Astrocyte (in vitro differentiated cells and primary cell): ENCODE results near the gene GALNT7.

Experiments
- CTCF ChIP-seq: IDR thresholded peaks from 2 replicates; pipeline ENCODE4 v1.5.1; 2011; ENCODE audit warnings: low read depth, mild to moderate bottlenecking, inconsistent platforms, low read length, moderate library complexity; ENCODE audit not compliant: insufficient read depth
- EZH2 ChIP-seq: IDR thresholded peaks from 2 replicates; pipeline ENCODE4 v1.6.1; 2012; ENCODE audit warnings: mild to moderate bottlenecking, low read length, inconsistent platforms; ENCODE audit not compliant: insufficient read depth

- TF ChIP-seq CTCF (no peak), EZH2 (no peak)
These were observed 44.3 kb upstream of the GALNT7 start for GRCh38 chr4:173124209-173124865.
